Psoas muscle (tissue), 8 donors: Measurements from ENCODE around the gene ELMO1. TPM values are rescaled to one million over a fixed set of nuclear protein-coding genes. Genes with fewer than 3 reads are reported as not detected.

Experiments
- ATAC-seq, 4 donors: fragments of 200-7000 bp; cut with Tn5 transposase; one replicate each; pipeline ENCODE4 v1.9.1; 2020; ENCODE audit warnings: moderate library complexity in 3 of 4, mild to moderate bottlenecking in 2 of 4
- DNase-seq, 2 donors: peaks; one replicate each; pipeline ENCODE4 v3.0.0-alpha.2; 2020
- H3K27ac ChIP-seq: fragments of 200-600 bp; one replicate; pipeline ENCODE4 v1.8.0; 2022
- H3K27me3 ChIP-seq, 3 donors: fragments of 200-600 bp in 1 of 3; one replicate each; pipeline versions ENCODE4 v1.6.1 to v1.8.0; 2013 to 2022; ENCODE audit warnings: low read length in 2 of 3, mild to moderate bottlenecking in 2 of 3, moderate library complexity in 1 of 3; ENCODE audit not compliant: insufficient read depth in 3 of 3
- H3K36me3 ChIP-seq, 2 donors: fragments of 200-600 bp in 1 of 2; one replicate each; pipeline versions ENCODE4 v1.6.1 to v1.8.0; 2013 to 2022; ENCODE audit warnings: low read depth in 1 of 2, mild to moderate bottlenecking in 1 of 2, moderate library complexity in 1 of 2; ENCODE audit not compliant: insufficient read depth in 1 of 2
- H3K4me1 ChIP-seq: fragments of 200-600 bp; one replicate; pipeline ENCODE4 v1.8.0; 2022
- H3K4me3 ChIP-seq: fragments of 200-600 bp; one replicate; pipeline ENCODE4 v1.8.0; 2022; ENCODE audit warnings: mild to moderate bottlenecking
- H3K9me3 ChIP-seq: fragments of 200-600 bp; one replicate; pipeline ENCODE4 v1.8.0; 2022
- WGBS, 3 donors: extraction: QIAGEN DNeasy Blood & Tissue Kit; methylation state at CpG; one replicate each; pipeline versions ENCODE4 v1.1.6 to v1.1.7; 2013; 5-methylcytosine and 5-hydroxymethylcytosine counted together
- intact Hi-C, 2 donors: fragments of 100-400 bp; cut with DNase I; formaldehyde crosslinking; loops; one replicate each; pipeline versions ENCODE4 v1.11.0 to v1.14.2; 2022
- polyA plus RNA-seq, 3 donors: library from polyadenylated mRNA; stranded (reverse); fragments of 200-250 nt; gene quantifications; one replicate each; pipeline ENCODE4 v1.2.3, GENCODE V29; 2013
- total RNA-seq, 4 donors: library from RNA; stranded (reverse); fragmentation: NEBNext Ultra II Directional in 2 of 4; extraction: Animal tissue kit (Norgen Biotek cat#: 25700) in 2 of 4; gene quantifications; one replicate each; pipeline versions ENCODE4 v1.2.1 to v1.2.4, GENCODE V29; 2021 to 2023
- TF ChIP-seq, protein P1 (sequence below): fragments of 200-600 bp; IDR thresholded peaks from one replicate; pipeline ENCODE4 v1.8.0; 2022; ENCODE audit warnings: antibody characterized with exemption
- donor health status: healthy with polysubstance abuse.
- donor health status: DM: no; HTN: no; CAD: no; lungs with moderate emphysema.
- donor health status: Bipolar disorder and iron deficiency.
- donor health status: healthy.
- donor health status: DM: yes; HTN: yes; CAD: no.
- donor health status: DM: no; HTN: no; CAD: no.
- donor health status: DM: no; HTN: no; CAD: no.
- donor health status: DM: yes; HTN: yes; CAD: no.

Gene ELMO1
- total and polyA plus RNA-seq, 7 donors, result 2.8 to 8.1 (median 6.9) TPM

DNA sequence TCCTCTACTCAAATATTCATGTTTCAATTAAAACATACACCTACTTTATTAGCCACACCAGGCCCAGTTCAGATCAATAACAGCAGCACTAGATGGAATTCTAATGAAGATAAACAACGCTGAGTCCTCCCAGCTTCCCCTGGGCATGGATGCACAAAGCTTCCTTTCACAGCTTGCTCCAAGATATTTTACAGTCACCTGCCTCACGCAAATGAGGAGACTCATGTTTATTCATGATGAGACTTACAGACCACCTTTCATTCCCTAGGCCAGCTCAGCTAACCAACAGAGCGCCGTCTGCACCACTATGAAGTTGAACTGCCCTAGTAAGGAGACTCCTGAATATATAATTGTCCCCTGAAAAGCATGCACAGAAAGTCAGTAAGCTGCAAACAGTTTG lies 441.4 kb downstream of the ELMO1 start:
- H3K27me3 ChIP-seq, result no peaks in the 10 kb centered on the region
- H3K27ac ChIP-seq, result no peak overlapping the region
- no peaks in the 10 kb centered on the region for H3K4me1 ChIP-seq
- intact Hi-C loops, result no loop called here
- H3K9me3 ChIP-seq, result no peaks in the 10 kb centered on the region
- TF ChIP-seq, protein P1, sequence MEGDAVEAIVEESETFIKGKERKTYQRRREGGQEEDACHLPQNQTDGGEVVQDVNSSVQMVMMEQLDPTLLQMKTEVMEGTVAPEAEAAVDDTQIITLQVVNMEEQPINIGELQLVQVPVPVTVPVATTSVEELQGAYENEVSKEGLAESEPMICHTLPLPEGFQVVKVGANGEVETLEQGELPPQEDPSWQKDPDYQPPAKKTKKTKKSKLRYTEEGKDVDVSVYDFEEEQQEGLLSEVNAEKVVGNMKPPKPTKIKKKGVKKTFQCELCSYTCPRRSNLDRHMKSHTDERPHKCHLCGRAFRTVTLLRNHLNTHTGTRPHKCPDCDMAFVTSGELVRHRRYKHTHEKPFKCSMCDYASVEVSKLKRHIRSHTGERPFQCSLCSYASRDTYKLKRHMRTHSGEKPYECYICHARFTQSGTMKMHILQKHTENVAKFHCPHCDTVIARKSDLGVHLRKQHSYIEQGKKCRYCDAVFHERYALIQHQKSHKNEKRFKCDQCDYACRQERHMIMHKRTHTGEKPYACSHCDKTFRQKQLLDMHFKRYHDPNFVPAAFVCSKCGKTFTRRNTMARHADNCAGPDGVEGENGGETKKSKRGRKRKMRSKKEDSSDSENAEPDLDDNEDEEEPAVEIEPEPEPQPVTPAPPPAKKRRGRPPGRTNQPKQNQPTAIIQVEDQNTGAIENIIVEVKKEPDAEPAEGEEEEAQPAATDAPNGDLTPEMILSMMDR, result no peak
- no peak overlapping the region for H3K4me3 ChIP-seq
- H3K36me3 ChIP-seq, result no peaks in the 10 kb centered on the region
- WGBS, 3 donors, result 79 to 86% (median 80%) methylated on average over 4 of the region's 4 CpGs
- no peak for DNase-seq
- no peak for ATAC-seq

DNA sequence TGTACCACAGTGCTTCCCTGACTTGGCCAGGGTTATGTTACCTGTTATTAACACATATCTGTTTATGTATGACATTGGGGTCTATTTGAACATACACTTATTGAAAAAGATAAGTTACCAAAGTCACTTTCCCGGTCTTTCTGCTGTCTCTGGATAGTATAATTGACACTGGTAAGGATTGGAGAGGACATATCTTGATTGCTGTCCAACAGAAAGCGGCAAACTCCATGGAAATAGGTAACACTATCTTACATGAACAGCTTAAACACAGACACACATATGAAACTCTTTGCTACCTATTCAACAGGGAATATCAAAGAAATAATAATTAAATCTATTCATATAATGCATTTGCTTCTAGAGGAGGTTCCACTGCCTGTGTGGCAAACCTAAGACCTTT lies 441.9 kb downstream of the ELMO1 start:
- Histone ChIP-seq H3K36me3 (no peaks in the 10 kb centered on the region), H3K9me3 (no peaks in the 10 kb centered on the region), H3K27me3 (no peaks in the 10 kb centered on the region), H3K4me3 (no peak overlapping the region), H3K4me1 (no peaks in the 10 kb centered on the region), H3K27ac (no peak overlapping the region)
- DNase-seq (no peak), ATAC-seq (no peak)
- TF ChIP-seq, protein P1, result no peak
- intact Hi-C loops, result no loop called here
- 93 to 97% (median 94%) methylated on average over 2 of the region's 2 CpGs for WGBS, 3 donors

DNA sequence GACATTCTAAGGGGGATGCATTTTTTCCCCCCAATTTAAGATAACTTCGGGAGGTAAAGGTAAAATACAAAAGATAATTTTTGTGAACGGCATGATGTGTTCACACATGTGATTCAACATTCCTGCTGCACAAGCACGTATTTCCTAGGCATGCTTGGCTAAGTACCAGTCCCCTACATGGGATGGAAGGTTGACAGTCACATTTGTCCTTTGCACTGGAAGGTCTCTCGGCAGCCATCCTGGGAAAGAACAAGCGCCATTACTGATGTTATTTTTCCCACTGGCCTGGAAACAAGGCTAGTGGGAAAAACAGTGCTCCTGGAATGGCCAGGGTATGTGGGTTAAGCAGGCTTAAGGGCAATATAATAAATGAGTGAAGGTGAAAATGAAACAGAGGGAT lies 448.2 kb downstream of the ELMO1 start:
- DNase-seq (no peak), ATAC-seq (no peak)
- Histone ChIP-seq H3K4me3 (no peak overlapping the region), H3K4me1 (no peaks in the 10 kb centered on the region), H3K9me3 (no peaks in the 10 kb centered on the region), H3K27me3 (no peaks in the 10 kb centered on the region), H3K36me3 (no peaks in the 10 kb centered on the region), H3K27ac (no peak overlapping the region)
- WGBS, 3 donors, result 47 to 56% (median 53%) methylated on average over 5 of the region's 5 CpGs
- intact Hi-C loops, result no loop called here
- TF ChIP-seq, protein P1, result no peak

DNA sequence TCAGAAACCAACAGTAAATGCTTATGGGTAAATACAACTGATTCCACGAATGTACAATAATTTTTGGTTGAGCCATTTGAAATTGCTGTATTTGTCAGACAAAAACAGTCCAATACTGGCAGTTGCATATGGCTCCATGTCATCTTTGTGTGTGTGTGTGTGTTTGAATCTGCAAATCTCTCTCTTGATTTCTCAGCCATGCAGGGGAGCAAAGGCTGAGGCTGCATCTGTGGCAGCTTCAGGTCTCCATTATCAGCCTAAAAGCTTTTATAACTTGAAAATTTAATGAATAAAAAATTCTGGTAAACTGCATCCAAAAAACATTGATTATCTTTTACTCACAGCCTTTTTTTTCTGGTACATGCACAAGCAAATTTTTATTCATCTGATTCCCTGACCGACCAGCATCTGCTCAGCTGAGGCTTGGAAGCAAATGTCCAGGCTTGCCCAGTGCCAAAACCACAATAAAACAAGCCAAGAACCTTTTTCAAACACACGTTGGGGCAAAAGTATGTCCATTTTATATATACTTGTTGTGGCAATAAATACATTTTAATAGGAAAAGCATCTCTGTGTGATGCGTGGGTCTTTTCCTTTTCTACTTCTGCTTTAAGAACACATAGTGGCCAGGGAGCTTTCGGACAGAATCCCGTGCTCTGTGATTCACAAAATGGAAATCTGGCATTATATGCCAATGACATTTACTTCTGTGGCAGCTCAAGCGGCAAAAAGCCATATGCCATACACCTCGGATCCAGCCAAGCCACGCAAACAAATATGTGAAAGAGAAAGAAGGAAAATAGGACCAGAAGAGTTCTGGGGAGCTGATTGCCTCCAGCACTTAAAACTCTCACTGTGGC lies 448.8 kb downstream of the ELMO1 start:
- H3K4me3 ChIP-seq, result no peak overlapping the region
- 31 to 40% (median 33%) methylated on average over 9 of the region's 9 CpGs for WGBS, 3 donors
- intact Hi-C loops, result no loop called here

More for the DNA sequence above, 448.8 kb downstream of the ELMO1 start:
- TF ChIP-seq, protein P1, result no peak
- H3K27ac ChIP-seq, result no peak overlapping the region
- ATAC-seq (no peak), DNase-seq (no peak)
- H3K27me3 ChIP-seq, result no peaks in the 10 kb centered on the region
- H3K9me3 ChIP-seq, result no peaks in the 10 kb centered on the region
- H3K36me3 ChIP-seq, result no peaks in the 10 kb centered on the region
- H3K4me1 ChIP-seq, result no peaks in the 10 kb centered on the region
